Panc1 (cell line): Measurements from ENCODE around the gene STMN1. TPM values are rescaled to one million over a fixed set of nuclear protein-coding genes. Genes with fewer than 3 reads are reported as not detected.

ENCODE experiments used
- ATAC-seq: fragments of 200-7000 bp; cut with Tn5 transposase; 2 replicates; pipeline ENCODE4 v1.9.1; 2020; ENCODE audit warnings: mild to moderate bottlenecking, moderate library complexity
- BruUV-seq: library from RNA; stranded (reverse); fragments of 400-500 nt; replicated peaks from 2 replicates; lab custom pipeline; 2021; lab: Mats Ljungman, UMichigan
- CTCF ChIA-PET: fragments of 300-600 bp; sonication (Branson Sonifier 250); formaldehyde crosslinking; loops from one replicate; lab custom pipeline; 2022; ENCODE audit warnings: antibody characterized with exemption; lab: Charles Lee
- POLR2A ChIA-PET: fragments of 300-600 bp; sonication (Branson Sonifier 250); formaldehyde crosslinking; loops from one replicate; lab custom pipeline; 2022; ENCODE audit warnings: antibody characterized with exemption; lab: Charles Lee
- DNase-seq: peaks from one replicate; pipeline ENCODE4 v3.0.0-alpha.2; 2010; ENCODE audit warnings: low read depth, low spot score
- H3K27ac ChIP-seq: 2 replicates; pipeline ENCODE4 v1.5.1; 2011; ENCODE audit warnings: mild to moderate bottlenecking, low read length, inconsistent platforms
- H3K27me3 ChIP-seq: fragments of 200-500 bp; sonication (Bioruptor generic); 2 replicates; pipeline ENCODE4 v1.6.0; 2014; ENCODE audit warnings: low read length, inconsistent platforms; ENCODE audit not compliant: control insufficient read depth, insufficient read depth
- H3K36me3 ChIP-seq: fragments of 200-500 bp; sonication (Bioruptor generic); 2 replicates; pipeline ENCODE4 v1.5.1; 2014; ENCODE audit warnings: inconsistent platforms, mild to moderate bottlenecking, low read length, moderate library complexity; ENCODE audit not compliant: control insufficient read depth, insufficient read depth
- H3K4me1 ChIP-seq: 2 replicates; pipeline ENCODE4 v1.5.1; 2011; ENCODE audit warnings: inconsistent platforms, mild to moderate bottlenecking, low read length, moderate library complexity; ENCODE audit not compliant: control insufficient read depth, insufficient read depth
- H3K4me3 ChIP-seq, 2 experiments: 2 replicates each; pipeline ENCODE4 v1.5.1; 2011 to 2012; ENCODE audit warnings: low read depth in 2 of 2, low read length in 2 of 2, mild to moderate bottlenecking in 2 of 2, inconsistent platforms in 1 of 2, moderate library complexity in 1 of 2
- H3K9me3 ChIP-seq: fragments of 200-500 bp; sonication (Bioruptor generic); 2 replicates; pipeline ENCODE4 v1.5.1; 2014; ENCODE audit warnings: low read depth, mild to moderate bottlenecking, inconsistent platforms, low read length, moderate library complexity; ENCODE audit not compliant: control insufficient read depth, insufficient read depth
- POLR2AphosphoS5 ChIP-seq: IDR thresholded peaks from 2 replicates; pipeline ENCODE4 v1.6.1; 2012; ENCODE audit warnings: mild to moderate bottlenecking, low read depth, low read length, moderate library complexity
- SIN3A ChIP-seq: IDR thresholded peaks from 2 replicates; pipeline ENCODE4 v1.6.1; 2012; ENCODE audit warnings: low read depth, mild to moderate bottlenecking, low read length, moderate library complexity, borderline replicate concordance; ENCODE audit not compliant: insufficient read depth
- TCF7L2 ChIP-seq: IDR thresholded peaks from 2 replicates; pipeline ENCODE4 v1.6.1; 2011; ENCODE audit warnings: mild to moderate bottlenecking, low read depth, low read length, inconsistent platforms
- in situ Hi-C: cut with HindIII; loops from 2 replicates; pipeline ENCODE4 v1.10.0; 2016; ENCODE audit warnings: low sequenced_read_pairs, low pct_unique_long_range_greater_than_20kb
- intact Hi-C: fragments of 100-400 bp; cut with micrococcal nuclease; formaldehyde crosslinking; loops from one replicate; pipeline ENCODE4 v1.10.0; 2022; ENCODE audit not compliant: unreplicated experiment
- total RNA-seq: library from RNA; stranded (reverse); gene quantifications from one replicate; pipeline ENCODE4 v1.2.1, GENCODE V29; 2021; ENCODE audit not compliant: unreplicated experiment
- TF ChIP-seq, protein P1 (sequence below): fragments of 450-650 bp; IDR thresholded peaks from 2 replicates; pipeline ENCODE4 v1.5.1; 2017; ENCODE audit warnings: mild to moderate bottlenecking
- TF ChIP-seq, protein P2 (sequence below), 2 experiments: IDR thresholded peaks; 2 replicates each; pipeline ENCODE4 v1.6.1; 2011 to 2012; ENCODE audit warnings: low read depth in 2 of 2, control low read depth in 1 of 2, low read length in 1 of 2, mild to moderate bottlenecking in 1 of 2, moderate library complexity in 1 of 2; ENCODE audit not compliant: insufficient read depth in 1 of 2

The STMN1 gene
- total RNA-seq, 1 experiment from 2014 or later, result 316 TPM

GRCh38 chr1:25871704-25872494 is 34.3 kb downstream of the STMN1 start:
- intact Hi-C loops, result no loop called here
- POLR2A ChIA-PET, result no interaction called here
- no TSS peak for BruUV-seq

DNA sequence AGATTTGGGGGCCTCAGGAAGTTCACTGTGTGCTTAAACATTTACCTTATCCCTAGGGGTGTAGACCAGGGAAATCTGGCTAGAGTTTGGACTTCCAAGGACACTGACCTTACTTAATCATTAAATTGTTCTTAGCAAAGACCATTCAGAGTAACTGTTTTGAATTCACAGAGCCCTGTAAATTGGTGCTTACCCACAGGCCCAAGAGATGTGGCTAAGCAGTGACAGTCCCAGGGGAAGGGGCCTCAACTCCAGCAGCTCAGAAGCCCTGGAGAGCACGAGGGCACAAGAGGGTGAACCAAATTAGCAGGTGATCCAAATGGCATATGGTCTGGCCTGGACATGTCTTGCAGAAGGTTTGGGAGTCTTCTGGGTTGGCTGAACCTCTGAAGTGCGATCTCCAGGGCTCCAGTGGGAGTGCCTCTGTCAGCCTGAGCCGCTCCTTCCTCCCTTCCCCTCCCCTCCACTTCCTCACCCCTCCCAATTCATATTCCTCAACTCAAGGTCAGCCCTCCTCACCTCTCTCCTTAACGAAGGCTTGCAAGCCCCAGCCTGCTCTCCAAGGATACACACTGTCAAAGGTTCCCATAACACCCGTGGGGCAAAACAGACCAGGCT is 35.0 kb downstream of the STMN1 start:
- H3K27ac ChIP-seq, result peak overlapping the region; percentile 60
- BruUV-seq, result no TSS peak
- CTCF ChIA-PET, result interaction anchor here (0.6 kb wide), 2 partner anchors 17 to 21 kb away, joined by 4 to 13 read pairs; no protein-coding TSS in a partner anchor

More at GRCh38 chr1:25871704-25872494, 34.3 kb downstream of the STMN1 start:
- Histone ChIP-seq H3K9me3 (no peaks in the 10 kb centered on the region), H3K36me3 (no peaks in the 10 kb centered on the region; the same call in 1 of the 2 replicates), H3K27me3 (no peaks in the 10 kb centered on the region), H3K4me1 (peaks cover 43% of the 10 kb centered on the region), H3K27ac (peak overlapping the region; percentile 60), H3K4me3 (no peak overlapping the region)
- TF ChIP-seq SIN3A (no peak), POLR2AphosphoS5 (no peak), TCF7L2 (no peak)
- TF ChIP-seq, protein P1, sequence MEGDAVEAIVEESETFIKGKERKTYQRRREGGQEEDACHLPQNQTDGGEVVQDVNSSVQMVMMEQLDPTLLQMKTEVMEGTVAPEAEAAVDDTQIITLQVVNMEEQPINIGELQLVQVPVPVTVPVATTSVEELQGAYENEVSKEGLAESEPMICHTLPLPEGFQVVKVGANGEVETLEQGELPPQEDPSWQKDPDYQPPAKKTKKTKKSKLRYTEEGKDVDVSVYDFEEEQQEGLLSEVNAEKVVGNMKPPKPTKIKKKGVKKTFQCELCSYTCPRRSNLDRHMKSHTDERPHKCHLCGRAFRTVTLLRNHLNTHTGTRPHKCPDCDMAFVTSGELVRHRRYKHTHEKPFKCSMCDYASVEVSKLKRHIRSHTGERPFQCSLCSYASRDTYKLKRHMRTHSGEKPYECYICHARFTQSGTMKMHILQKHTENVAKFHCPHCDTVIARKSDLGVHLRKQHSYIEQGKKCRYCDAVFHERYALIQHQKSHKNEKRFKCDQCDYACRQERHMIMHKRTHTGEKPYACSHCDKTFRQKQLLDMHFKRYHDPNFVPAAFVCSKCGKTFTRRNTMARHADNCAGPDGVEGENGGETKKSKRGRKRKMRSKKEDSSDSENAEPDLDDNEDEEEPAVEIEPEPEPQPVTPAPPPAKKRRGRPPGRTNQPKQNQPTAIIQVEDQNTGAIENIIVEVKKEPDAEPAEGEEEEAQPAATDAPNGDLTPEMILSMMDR, result no peak
- TF ChIP-seq, protein P2, sequence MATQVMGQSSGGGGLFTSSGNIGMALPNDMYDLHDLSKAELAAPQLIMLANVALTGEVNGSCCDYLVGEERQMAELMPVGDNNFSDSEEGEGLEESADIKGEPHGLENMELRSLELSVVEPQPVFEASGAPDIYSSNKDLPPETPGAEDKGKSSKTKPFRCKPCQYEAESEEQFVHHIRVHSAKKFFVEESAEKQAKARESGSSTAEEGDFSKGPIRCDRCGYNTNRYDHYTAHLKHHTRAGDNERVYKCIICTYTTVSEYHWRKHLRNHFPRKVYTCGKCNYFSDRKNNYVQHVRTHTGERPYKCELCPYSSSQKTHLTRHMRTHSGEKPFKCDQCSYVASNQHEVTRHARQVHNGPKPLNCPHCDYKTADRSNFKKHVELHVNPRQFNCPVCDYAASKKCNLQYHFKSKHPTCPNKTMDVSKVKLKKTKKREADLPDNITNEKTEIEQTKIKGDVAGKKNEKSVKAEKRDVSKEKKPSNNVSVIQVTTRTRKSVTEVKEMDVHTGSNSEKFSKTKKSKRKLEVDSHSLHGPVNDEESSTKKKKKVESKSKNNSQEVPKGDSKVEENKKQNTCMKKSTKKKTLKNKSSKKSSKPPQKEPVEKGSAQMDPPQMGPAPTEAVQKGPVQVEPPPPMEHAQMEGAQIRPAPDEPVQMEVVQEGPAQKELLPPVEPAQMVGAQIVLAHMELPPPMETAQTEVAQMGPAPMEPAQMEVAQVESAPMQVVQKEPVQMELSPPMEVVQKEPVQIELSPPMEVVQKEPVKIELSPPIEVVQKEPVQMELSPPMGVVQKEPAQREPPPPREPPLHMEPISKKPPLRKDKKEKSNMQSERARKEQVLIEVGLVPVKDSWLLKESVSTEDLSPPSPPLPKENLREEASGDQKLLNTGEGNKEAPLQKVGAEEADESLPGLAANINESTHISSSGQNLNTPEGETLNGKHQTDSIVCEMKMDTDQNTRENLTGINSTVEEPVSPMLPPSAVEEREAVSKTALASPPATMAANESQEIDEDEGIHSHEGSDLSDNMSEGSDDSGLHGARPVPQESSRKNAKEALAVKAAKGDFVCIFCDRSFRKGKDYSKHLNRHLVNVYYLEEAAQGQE (IDR thresholded peaks at IDR 0.05; ENCODE audit: insufficient read depth in 1 of 2, low read depth in 2 of 2, low read length in 1 of 2), result no peak
- ATAC-seq (no peak), DNase-seq (no peak)
- CTCF ChIA-PET, result interaction anchor here (0.6 kb wide), 1 partner anchor 495 kb away, joined by 3 read pairs; no protein-coding TSS in a partner anchor
- in situ Hi-C loops, result no loop called here

More for the DNA sequence above, 35.0 kb downstream of the STMN1 start:
- intact Hi-C loops, result no loop called here
- in situ Hi-C loops, result no loop called here
- POLR2A ChIA-PET, result no interaction called here
- Histone ChIP-seq H3K36me3 (no peaks in the 10 kb centered on the region; the same call in 1 of the 2 replicates), H3K27me3 (no peaks in the 10 kb centered on the region), H3K4me1 (peaks cover 37% of the 10 kb centered on the region), H3K4me3 (no peak overlapping the region), H3K9me3 (no peaks in the 10 kb centered on the region)
- ATAC-seq (no peak), DNase-seq (no peak)
- TF ChIP-seq POLR2AphosphoS5 (no peak), TCF7L2 (no peak), SIN3A (no peak)
- TF ChIP-seq, protein P2 (IDR thresholded peaks at IDR 0.05; ENCODE audit: insufficient read depth in 1 of 2, low read depth in 2 of 2, low read length in 1 of 2), result no peak
- TF ChIP-seq, protein P1, result no peak
